HG02943 (cell line): ENCODE measurements around the gene RASGEF1C.

ENCODE experiments used
- ATAC-seq: cut with Tn5 transposase; IDR thresholded peaks from one replicate; pipeline ENCODE4 v1.9.1; 2021; ENCODE audit warnings: mild to moderate bottlenecking, low read depth, moderate library complexity; ENCODE audit not compliant: unreplicated experiment

RASGEF1C gene

GRCh38 chr5:180105827-180106312, 103.1 kb downstream of the RASGEF1C start:
- ATAC-seq = no peak

- ATAC-seq = no peak
These were observed 104.9 kb downstream of the RASGEF1C start for GRCh38 chr5:180104168-180104530.

DNA sequence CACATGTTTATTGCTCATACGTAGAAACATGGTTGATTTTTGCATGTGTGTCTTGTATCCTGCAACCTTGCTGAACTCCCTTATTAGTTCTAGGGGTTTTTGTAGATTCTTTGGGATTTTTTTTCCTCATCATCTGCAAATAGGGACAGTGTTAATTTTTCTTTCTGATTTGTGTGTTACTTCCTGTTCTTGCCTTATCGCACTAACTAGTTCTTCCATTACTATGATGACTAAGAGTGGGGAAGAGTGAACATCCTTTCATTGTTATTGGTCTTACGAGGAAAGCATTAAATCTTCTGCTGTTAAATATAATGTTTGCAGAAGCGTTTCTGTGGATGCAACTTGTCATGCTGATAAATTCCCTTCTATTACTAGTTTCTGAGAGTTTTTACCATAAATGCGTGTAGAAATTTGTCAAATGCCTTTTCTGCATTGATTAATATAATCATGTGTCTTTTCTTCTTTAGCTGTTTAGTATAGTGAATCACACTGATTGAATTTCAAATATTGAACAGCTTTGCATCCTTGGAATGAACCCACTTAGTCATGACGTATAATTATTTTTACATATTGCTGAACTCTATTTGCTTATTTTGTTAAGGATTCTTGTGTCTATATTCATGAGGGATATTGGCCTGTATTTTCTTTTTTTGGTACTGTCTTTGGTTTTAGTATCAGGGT, 105.4 kb downstream of the RASGEF1C start:
- no peak for ATAC-seq

- ATAC-seq = no peak
These were observed 106.4 kb downstream of the RASGEF1C start for GRCh38 chr5:180102636-180103035.

DNA sequence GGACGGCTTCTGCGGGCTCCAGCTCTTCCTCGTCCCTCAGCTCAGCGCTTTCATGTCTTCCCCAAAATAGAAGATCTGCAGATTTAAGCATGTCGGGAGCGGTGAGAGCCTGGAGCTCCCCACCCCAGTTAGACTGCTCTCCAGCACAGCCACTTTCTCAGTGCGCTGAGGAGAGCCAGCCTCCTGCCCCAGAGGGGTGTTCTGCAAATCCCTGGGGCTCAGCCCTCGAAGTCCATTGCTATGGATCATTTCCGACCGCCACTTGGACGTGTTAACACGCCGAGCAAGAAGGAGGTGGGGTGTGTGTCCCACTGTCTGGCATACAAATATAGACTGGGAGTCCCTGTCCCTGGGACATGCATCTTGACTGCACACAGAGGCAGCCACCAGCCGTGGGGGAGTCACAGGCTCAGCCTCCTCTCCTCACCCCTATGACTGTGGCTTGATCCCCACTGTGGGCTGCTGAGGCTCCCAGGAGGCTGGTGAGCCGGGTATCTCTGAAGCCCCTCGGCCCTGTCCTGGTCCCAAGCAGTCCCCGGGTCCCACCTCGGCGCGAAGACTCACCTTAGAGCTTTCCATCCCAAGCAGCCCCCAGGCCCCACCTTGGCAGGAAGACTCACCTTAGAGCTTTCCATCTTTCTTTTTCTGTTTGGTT, 107.4 kb downstream of the RASGEF1C start:
- no peak for ATAC-seq

- no peak for ATAC-seq
These were observed 108.2 kb downstream of the RASGEF1C start for GRCh38 chr5:180100621-180101450.

- ATAC-seq = no peak
These were observed 109.0 kb downstream of the RASGEF1C start for GRCh38 chr5:180099733-180100611.

GRCh38 chr5:180098991-180099732, 109.8 kb downstream of the RASGEF1C start:
- ATAC-seq = no peak

DNA sequence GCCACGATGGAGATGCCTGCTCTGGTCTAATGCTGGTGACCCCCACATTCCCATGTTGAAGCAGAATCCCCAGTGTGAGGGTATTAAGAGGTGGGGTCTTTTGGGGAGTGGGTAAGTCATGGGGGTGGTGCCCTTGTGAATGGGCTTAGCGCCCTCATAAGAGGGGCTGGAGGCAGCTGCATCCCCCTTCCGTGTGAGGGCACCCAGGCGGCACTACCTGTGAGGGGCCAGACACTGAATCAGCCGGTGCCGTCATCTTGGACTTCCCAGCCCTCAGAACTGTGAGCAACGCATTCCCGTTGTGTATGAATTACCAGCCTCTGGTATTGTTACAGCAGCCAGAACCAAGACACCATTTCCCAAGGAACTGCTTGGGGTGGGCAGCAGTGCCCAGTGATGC, 110.5 kb downstream of the RASGEF1C start:
- no peak for ATAC-seq

GRCh38 chr5:180097926-180098325, 111.1 kb downstream of the RASGEF1C start:
- no peak for ATAC-seq

DNA sequence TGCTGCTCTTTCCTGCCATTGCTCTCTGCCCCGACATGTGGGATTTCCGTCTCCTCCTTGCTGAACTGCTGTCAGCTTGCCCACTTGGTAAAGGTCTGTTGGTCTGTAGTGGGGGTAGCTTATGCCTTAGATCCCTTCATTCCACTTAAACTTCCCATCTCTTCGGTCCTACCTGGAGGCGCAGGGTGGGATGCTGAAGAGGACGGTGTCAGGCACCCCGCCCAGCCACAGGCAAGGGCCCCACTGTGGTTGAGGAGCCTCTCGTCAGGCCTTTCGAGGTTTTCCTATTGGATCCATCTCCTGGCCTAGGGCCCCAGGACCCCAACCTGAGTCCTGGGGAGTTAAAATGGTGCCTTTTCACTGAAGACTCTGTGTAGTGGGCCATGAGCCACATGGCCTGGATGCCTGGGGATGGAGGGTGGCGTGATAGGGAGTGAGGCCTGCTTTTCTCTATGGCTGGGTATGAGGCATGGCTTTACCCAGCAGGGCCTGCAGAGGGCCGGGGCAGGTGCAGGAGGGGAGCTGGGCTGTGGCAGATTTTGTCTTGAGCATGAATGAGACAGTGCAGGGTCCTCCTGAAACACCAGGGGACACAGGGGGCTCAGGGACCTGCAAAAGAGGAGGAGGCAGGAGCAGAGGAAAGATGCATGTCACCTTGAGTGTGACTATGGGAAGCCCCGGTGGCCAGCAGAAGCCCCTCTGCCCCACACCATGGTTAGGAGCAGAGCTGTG, 111.7 kb downstream of the RASGEF1C start:
- no peak for ATAC-seq

DNA sequence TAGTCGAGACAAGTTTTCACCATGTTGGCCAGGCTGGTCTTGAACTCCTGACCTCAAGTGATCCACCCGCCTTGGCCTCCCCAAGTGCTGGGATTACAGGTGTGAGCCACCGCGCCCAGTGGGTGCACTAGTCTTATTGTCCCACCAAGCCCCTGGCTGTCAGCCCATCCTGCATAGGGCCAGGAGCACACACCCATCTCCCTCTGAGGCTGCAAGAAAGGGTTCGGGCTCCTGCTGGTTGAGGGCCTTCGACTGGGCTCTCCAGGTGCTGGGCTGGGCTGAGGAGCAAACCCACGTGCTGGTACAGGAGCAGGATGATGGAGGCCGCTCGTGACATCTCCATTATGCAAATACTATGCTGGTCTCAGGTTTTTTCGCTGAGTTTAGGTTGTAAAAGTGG, 112.4 kb downstream of the RASGEF1C start:
- no peak for ATAC-seq

- no peak for ATAC-seq
These were observed 113.5 kb downstream of the RASGEF1C start for GRCh38 chr5:180095545-180095944.

- no peak for ATAC-seq
These were observed 115.2 kb downstream of the RASGEF1C start for GRCh38 chr5:180093651-180094382.

GRCh38 chr5:180093241-180093640, 115.8 kb downstream of the RASGEF1C start:
- no peak for ATAC-seq

DNA sequence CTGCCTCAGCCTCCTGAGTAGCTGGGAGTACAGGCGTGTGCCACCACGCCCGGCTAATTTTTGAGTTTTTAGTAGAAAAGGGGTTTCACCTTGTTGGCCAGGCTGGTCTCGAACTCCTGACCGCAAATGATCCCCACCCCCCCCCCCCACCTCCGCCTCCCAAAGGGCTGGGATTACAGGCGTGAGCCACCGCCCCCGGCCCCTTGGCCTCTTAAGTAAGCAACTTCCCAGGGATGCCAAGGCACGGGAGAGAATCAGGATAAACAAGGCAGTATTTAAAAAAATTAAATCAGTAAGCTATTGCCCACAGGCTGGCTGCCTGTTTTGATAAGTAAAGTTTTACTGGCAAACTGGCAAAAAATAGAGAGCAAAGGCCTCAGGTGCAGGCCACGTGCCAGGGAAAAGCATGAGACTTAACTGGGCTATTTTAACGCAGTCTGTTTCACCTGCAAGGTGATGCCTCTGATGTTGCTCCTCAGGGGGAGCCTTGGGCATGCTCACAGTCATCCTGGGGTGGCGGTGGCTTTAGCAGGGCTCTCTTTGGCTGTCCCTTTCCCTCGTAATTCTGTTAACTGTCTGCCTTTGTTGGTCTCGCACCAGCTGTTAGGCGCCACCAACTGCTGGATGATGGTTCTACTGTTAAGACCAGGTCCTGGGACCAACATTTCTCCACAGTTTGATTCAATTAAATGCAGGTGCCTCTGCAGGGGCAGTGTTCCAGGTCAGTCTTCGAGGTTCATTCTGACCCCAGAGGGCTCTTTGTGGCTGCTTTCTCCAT, 118.1 kb downstream of the RASGEF1C start:
- ATAC-seq = no peak

- ATAC-seq = no peak
These were observed 118.8 kb downstream of the RASGEF1C start for GRCh38 chr5:180090098-180090768.
